ENCODE results near the gene HSP90AA1. TPM values are rescaled to one million over a fixed set of nuclear protein-coding genes. Genes with fewer than 3 reads are reported as not detected.
A peak's percentile ranks its signal among the peaks of the same experiment; 100 is the strongest.
"Not testable (repeated sequence)": the region's sequence is repeated elsewhere in the genome, so short reads cannot be mapped to it uniquely, and the experiment has no call there.

The HSP90AA1 gene
- total RNA-seq (2014; rRNA removed; shearing (Covaris generic)) (294 and 344 TPM in 2 replicates), total RNA-seq (2022) (610 and 704 TPM in 2 replicates), Bru-seq, nascent RNA (percentile 88 among the genes with signal in this experiment), BruChase-seq, experiment 1, labeled RNA remaining after a 6-hour chase (percentile 99 among the genes with signal in this experiment), BruChase-seq, experiment 2, labeled RNA remaining after a 2-hour chase (percentile 97 among the genes with signal in this experiment)
- long read RNA-seq, transcript HSP90AA1-202 (12 exons, 3,510 nt): minor isoform, 5 of 1,143 reads
- long read RNA-seq, transcript HSP90AA1-201 (11 exons, 3,379 nt): major isoform, 539 of 1,143 reads
- long read RNA-seq, transcript HSP90AA1-205 (2 exons, 429 nt): minor isoform, 48 of 1,143 reads
- long read RNA-seq, partial matches to known transcripts: 212 of 1,143 reads
- long read RNA-seq, other reads (novel, unspliced or antisense): 339 of 1,143 reads

GRCh38 chr14:102086972-102087761 lies at the start of gene HSP90AA1:
Gene HSP90AA1, minus strand, starts transcription at chr14:102087044. Its CDS starts 666 bp downstream, at chr14:102086378.
- Histone ChIP-seq H4K20me1 (ENCODE audit: insufficient read depth, low read length) (peaks cover 36% of the 10 kb centered on the region), H3K36me3 (ENCODE audit: insufficient read depth, low read length) (peaks cover 43% of the 10 kb centered on the region), H3K9me2 (ENCODE audit: insufficient read depth, low read length) (no peaks in the 10 kb centered on the region), H3K79me2 (ENCODE audit: insufficient read depth, low read depth, low read length) (peaks cover 46% of the 10 kb centered on the region), H3K4me2 (ENCODE audit: low read length) (peak within 1 kb of the TSS; percentile 99), H3K4me3 (ENCODE audit: low read depth, low read length, poor library complexity, severe bottlenecking) (peak within 1 kb of the TSS; percentile 93), H3K4me1 (ENCODE audit: insufficient read depth, low read length, poor library complexity, severe bottlenecking) (peaks cover 53% of the 10 kb centered on the region), H2AFZ (ENCODE audit: low read length) (peak within 1 kb of the TSS; percentile 44), H3K9me3 (ENCODE audit: low read length) (no peaks in the 10 kb centered on the region), H3K27ac (ENCODE audit: low read depth, low read length, poor library complexity, severe bottlenecking) (peak within 1 kb of the TSS; percentile 77)
- intact Hi-C loops (cut with micrococcal nuclease; ENCODE audit: unreplicated experiment): no loop called here
- BruUV-seq (replicated peaks): no TSS peak
- peak; percentile 95 for DNase-seq (ENCODE audit: low spot score)
- TF ChIP-seq EZH2phosphoT487 (IDR thresholded peaks at IDR 0.05; ENCODE audit: borderline replicate concordance, low read depth, low read length) (no peak), CTCF (conservative IDR thresholded peaks at IDR 0.05; ENCODE audit: low read length) (0 out of 2 replicates have a peak, but pooled peaks have one; percentile 23)
- ChIA-PET CTCF (ENCODE audit: unreplicated experiment) (no interaction called here), POLR2A (interaction anchor here (0.6 to 1.2 kb wide), 11 partner anchors 9 to 1528 kb away, joined by 3 to 9 read pairs (median 5); partner anchors contain the start of gene ZNF839)

- H3K4me1 ChIP-seq (ENCODE audit: insufficient read depth, low read length, poor library complexity, severe bottlenecking); BruUV-seq (replicated peaks); H3K4me3 ChIP-seq (ENCODE audit: low read depth, low read length, poor library complexity, severe bottlenecking); H3K27ac ChIP-seq (ENCODE audit: low read depth, low read length, poor library complexity, severe bottlenecking); DNase-seq (ENCODE audit: low spot score); H3K4me2 ChIP-seq (ENCODE audit: low read length); CTCF ChIA-PET (ENCODE audit: unreplicated experiment); H2AFZ ChIP-seq (ENCODE audit: low read length); H3K9me3 ChIP-seq (ENCODE audit: low read length); POLR2A ChIA-PET; H3K9me2 ChIP-seq (ENCODE audit: insufficient read depth, low read length); H4K20me1 ChIP-seq (ENCODE audit: insufficient read depth, low read length); H3K36me3 ChIP-seq (ENCODE audit: insufficient read depth, low read length): not testable (repeated sequence)
- intact Hi-C loops (cut with micrococcal nuclease; ENCODE audit: unreplicated experiment): loop anchor here (5.0 kb wide), 1 partner anchor 1492 kb away; the partner anchor contains the start of gene KLC1
- peaks cover 17% of the 10 kb centered on the region for H3K79me2 ChIP-seq (ENCODE audit: insufficient read depth, low read depth, low read length)
Observed at GRCh38 chr14:102135456-102135855, 48.6 kb upstream of the HSP90AA1 start.

- H3K9me2 ChIP-seq (ENCODE audit: insufficient read depth, low read length); H3K4me1 ChIP-seq (ENCODE audit: insufficient read depth, low read length, poor library complexity, severe bottlenecking); H3K27ac ChIP-seq (ENCODE audit: low read depth, low read length, poor library complexity, severe bottlenecking); H3K36me3 ChIP-seq (ENCODE audit: insufficient read depth, low read length); POLR2A ChIA-PET; H3K9me3 ChIP-seq (ENCODE audit: low read length); H3K4me2 ChIP-seq (ENCODE audit: low read length); BruUV-seq (replicated peaks); H3K4me3 ChIP-seq (ENCODE audit: low read depth, low read length, poor library complexity, severe bottlenecking); H2AFZ ChIP-seq (ENCODE audit: low read length); DNase-seq (ENCODE audit: low spot score); H4K20me1 ChIP-seq (ENCODE audit: insufficient read depth, low read length); CTCF ChIA-PET (ENCODE audit: unreplicated experiment): not testable (repeated sequence)
- intact Hi-C loops (cut with micrococcal nuclease; ENCODE audit: unreplicated experiment): loop anchor here (5.0 kb wide), 1 partner anchor 1493 kb away; the partner anchor contains the start of gene KLC1
- peaks cover 11% of the 10 kb centered on the region for H3K79me2 ChIP-seq (ENCODE audit: insufficient read depth, low read depth, low read length)
Observed at GRCh38 chr14:102134719-102135118, 47.9 kb upstream of the HSP90AA1 start.

GRCh38 chr14:102134021-102134420 lies 47.2 kb upstream of the HSP90AA1 start:
- H3K9me2 ChIP-seq (ENCODE audit: insufficient read depth, low read length); intact Hi-C loops (cut with micrococcal nuclease; ENCODE audit: unreplicated experiment); H3K4me3 ChIP-seq (ENCODE audit: low read depth, low read length, poor library complexity, severe bottlenecking); BruUV-seq (replicated peaks); H4K20me1 ChIP-seq (ENCODE audit: insufficient read depth, low read length); DNase-seq (ENCODE audit: low spot score); POLR2A ChIA-PET; H2AFZ ChIP-seq (ENCODE audit: low read length); H3K4me2 ChIP-seq (ENCODE audit: low read length); CTCF ChIA-PET (ENCODE audit: unreplicated experiment); H3K27ac ChIP-seq (ENCODE audit: low read depth, low read length, poor library complexity, severe bottlenecking); H3K36me3 ChIP-seq (ENCODE audit: insufficient read depth, low read length); H3K4me1 ChIP-seq (ENCODE audit: insufficient read depth, low read length, poor library complexity, severe bottlenecking); H3K9me3 ChIP-seq (ENCODE audit: low read length): not testable (repeated sequence)
- H3K79me2 ChIP-seq (ENCODE audit: insufficient read depth, low read depth, low read length): peaks cover 11% of the 10 kb centered on the region
